Activated CD4-positive, alpha-beta T cell treated with anti-CD3 and anti-CD28 coated beads for 4 hours (primary cell): ENCODE measurements around the gene TBC1D1.

Experiments
- DNase-seq, 2 donors: peaks; one replicate each; pipeline ENCODE4 v3.0.0-alpha.2; 2020

The TBC1D1 gene

GRCh38 chr4:38154681-38155588 is 264.1 kb downstream of the TBC1D1 start:
- peak in 1 of 2 donors; percentile 23 for DNase-seq

DNA sequence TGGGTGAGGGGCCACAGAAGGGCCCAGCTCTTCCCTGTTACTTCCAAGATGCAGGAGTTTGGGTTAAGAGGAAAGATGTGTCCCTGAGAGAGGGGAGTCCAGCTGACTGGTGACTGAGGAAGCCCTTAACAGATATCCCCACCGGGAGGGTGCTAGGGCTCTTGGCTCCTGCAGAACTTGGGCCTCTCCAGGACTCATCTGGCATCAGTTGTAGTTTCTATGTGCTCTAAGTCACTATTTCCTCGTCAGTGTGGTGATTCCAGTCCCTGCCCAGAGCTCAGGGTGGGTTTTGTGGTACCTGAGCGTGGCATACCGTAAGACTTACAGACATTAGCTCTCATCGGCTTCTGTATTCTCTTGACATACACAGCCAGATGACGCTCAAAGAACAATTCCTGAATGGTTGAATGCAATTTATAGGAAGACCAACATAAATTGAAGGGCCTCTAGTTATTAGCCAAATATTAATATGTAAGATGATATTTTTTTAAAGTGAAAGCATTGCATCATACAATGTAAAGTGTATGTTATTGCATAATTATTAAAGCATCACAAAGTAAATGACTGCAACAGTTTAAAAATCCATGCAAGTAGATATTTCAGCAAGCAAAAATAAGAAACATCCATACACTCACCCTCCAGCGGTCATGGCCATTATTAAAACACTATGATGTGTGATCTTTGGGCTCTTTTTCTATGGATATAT is 264.9 kb downstream of the TBC1D1 start:
- DNase-seq = no peak

- no peak for DNase-seq
Measured at GRCh38 chr4:38157592-38157991, 266.7 kb downstream of the TBC1D1 start.

DNA sequence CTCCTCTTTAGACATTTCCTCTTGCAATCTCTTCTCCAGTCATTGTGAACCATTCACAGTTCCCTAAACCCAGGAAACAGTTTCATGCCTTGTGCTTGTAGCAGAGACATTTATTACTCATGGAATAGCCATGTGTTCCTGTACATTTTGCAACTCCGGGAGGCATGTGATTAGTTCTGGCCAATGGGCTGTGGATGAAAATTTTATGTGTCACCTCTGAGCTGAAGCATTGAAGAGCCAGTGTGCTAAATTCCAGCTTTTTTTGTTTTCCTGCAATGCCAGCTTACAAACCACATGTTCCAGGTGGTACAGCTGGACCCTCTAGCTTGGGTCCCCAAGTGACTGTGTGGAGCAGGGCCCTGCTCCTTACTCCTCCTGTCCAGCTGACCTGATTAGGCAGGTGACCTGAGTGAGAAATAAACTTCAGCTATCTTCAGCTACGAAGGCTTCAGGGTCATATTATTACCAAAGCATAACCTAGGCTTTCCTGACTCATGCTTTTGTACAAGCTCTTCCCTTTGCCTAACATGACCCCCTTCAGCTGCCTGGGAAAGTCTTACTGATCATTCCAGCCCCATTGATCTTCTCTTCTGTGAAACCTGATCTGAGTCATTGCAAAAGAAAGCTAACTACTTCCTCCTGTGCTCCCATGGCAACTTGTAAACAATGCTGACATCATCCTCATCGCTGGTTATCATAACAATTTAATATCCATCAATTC is 269.8 kb downstream of the TBC1D1 start:
- peak; percentile 61 to 63 for DNase-seq

- DNase-seq = no peak
Measured at GRCh38 chr4:38161208-38162113, 270.6 kb downstream of the TBC1D1 start.

DNA sequence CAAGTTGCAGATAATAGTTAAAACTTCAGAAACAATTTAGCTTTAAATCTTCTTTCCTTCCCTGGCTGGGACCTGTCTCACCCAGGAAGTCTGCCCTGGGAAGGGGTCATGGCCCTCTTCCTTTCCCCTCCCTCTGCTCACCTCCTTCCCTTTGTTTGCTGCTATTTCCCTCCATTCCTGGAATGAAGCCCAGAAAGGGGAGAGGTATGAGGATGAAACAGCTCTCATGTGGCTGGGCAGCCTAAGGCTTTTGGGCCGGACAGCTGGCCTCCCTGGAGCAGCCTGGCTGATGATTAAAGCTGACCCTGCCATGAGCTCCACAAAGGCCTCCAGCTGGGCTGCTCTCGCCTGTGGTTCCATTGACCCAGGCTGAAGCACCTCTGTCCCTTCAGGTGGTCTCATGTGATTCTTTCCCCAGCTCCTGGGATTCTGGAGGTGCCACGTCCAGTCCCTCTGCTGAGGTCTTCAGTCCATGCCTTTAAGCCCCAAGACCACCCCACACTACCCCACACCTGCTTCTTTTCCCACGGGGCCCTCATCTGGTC is 271.4 kb downstream of the TBC1D1 start:
- no peak for DNase-seq

- no peak for DNase-seq
Measured at GRCh38 chr4:38163216-38164006, 272.5 kb downstream of the TBC1D1 start.

DNA sequence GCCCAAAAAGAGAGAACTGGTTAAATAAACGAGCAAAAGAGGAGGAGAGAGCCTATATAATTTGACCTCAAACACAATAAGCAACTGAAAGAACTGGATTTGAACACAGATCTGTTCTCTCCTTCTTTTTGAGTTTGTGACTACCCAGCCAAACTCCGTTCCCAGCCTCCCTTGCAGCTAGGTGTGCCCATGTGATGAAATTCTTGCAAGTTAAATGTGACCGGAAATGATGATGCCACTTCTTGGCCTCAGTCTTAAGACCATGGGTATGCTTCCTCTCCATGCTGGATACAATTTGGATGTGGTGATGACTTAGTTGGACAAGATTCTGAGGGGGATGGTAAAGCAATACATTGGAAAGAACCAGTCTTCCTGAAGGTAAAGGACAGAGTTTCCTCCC is 273.5 kb downstream of the TBC1D1 start:
- no peak for DNase-seq

DNA sequence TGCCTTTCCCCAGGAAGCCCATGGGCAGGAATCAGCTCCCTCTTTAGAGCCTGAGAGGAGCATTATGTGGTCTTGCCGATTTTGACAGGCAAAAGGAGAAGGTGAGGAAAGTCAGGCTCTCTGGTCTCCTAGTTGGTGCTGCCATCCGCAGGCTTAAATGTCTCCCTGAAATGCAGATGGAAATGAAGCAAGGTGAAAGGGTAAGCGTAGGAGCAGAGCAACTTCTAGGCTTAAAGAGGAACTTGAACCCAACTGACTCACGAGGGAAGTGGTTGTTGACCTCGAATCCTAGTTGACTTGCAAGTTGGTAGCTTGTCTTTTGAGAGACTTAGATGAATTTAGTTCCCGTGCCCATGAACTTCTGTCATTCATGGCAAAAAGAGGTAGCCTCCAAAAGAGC is 275.2 kb downstream of the TBC1D1 start:
- DNase-seq = no peak

GRCh38 chr4:38166768-38167167 is 275.9 kb downstream of the TBC1D1 start:
- no peak for DNase-seq

- no peak for DNase-seq
Measured at GRCh38 chr4:38167973-38168372, 277.1 kb downstream of the TBC1D1 start.

DNA sequence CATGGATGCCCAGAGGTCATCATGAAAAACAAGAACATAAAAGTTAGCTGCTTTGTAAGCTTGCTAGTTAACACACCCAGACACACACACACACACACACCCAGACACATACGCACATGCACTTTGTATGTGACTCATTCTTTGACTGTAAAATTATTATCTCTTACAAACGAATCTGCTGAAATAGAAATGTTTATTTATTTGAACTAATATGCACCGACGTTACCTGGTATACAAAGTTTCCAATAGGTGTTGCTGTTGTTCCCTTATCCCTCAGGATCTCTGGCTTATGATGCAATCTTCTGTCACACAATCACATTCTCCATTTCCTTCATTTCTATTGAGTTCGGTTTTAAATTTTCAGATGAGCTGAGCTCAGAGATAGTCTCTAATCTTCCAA is 278.6 kb downstream of the TBC1D1 start:
- DNase-seq = no peak

GRCh38 chr4:38170338-38171169 is 279.7 kb downstream of the TBC1D1 start:
- no peak for DNase-seq

DNA sequence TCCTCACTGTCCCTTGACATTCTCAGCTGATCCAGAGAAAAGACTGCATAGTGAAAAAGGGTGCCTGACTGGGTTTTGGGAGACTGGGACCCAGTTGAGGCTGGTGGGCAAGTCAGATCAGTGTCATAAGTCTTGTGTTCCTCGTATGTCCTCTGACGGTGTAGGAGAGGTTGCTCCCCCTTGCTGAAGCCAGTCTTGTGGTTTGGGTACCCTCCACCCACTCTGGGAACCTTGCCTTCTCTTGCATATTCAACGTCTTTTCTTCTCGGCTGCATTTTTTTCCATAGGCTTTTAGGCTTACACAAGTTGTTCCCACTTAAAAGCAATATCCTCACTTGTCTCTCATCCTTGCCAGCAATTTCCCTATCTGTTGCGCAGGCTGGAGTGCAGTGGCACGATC is 281.2 kb downstream of the TBC1D1 start:
- DNase-seq = no peak

- no peak for DNase-seq
Measured at GRCh38 chr4:38173935-38174518, 283.1 kb downstream of the TBC1D1 start.

DNA sequence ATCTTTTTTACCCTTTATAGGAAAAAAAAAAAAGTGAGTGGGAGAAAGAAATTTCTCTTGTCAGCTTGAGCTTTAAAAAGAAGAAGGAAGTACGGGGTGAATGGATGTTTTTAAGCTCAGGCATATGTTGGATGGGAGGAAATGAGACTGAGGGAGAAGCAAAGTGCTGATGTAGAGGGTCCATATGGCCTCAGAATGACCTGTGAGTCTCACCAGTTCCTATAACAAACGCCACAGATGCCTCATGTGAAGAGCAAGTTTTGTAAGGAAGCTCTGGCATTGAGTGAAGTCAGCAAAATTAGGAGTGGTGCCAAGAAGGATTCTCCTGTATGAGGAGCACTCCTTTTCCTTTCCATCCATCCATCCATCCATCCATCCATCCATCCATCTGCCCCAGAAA is 283.9 kb downstream of the TBC1D1 start:
- DNase-seq = no peak

GRCh38 chr4:38176165-38176564 is 285.3 kb downstream of the TBC1D1 start:
- DNase-seq = no peak

DNA sequence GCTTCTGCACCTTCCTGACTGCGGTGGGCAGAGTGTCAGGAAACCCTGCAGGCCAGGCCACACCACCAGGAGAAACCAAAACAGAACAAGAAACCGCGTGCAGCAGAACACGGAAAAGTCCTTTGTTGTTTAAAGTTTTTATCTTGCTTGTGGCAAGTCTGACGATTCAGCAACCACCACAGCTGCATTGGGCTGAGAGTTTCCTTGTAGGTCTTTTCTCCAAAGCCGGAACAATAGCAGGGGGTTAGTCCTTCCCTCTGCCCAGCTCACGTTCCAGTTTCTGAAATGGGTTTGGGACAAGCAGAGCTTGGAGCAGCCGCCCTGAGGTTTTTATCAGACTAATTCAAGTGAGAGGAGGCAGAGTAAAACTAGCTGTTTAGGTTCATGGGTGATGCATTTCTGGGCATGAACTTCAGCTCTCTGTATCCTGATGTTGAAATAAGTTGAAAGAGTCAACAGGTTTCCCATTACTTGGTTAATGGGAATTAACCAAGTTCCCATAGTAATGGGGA is 286.2 kb downstream of the TBC1D1 start:
- DNase-seq = peak; percentile 31 to 40

DNA sequence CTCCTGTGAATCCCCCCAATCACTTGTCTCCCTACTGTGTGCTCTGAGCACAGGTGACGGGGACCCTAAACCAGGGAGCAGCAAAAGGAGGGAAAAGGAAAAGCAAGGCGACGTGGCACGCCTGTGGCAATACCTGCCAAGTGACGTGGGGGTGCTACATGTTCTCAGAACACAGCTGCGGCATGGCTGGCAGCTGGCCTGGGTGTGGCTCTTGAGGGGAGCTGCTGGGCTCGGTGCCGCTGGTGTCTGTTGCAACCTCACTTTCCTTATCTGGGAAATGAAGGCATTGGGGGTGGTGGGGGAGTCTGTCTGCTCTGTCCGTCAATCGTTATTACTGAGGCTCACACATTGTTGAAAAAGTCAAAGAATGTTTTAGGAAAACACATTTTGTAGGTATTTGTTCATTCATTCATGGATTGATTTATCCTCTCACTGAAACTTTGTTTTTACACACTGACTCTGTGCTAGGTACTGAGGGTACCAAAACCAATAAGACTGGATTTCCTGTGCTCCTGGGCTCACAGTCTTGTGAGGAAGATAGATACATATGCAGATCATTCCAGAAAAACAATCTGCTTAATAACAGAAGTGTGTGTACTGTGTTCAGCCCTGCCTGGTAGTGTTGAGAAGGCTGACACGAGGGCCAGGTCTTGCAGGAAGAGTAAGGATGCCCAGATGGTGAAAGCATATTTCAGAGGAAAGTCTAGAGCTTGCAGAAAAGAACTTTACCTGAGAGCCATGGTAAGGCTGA is 286.9 kb downstream of the TBC1D1 start:
- DNase-seq = peak; percentile 39 to 54
